WTC11 (cell line): ENCODE measurements around the gene SEC22A.

ENCODE experiments used
- IRF2 ChIP-seq: sonication (generic); formaldehyde crosslinking; IDR thresholded peaks from 2 replicates; pipeline ENCODE4 v1.8.0; 2022; ENCODE audit warnings: low read depth, missing genetic modification reagents, borderline replicate concordance
- NFE2L1 ChIP-seq: sonication (generic); formaldehyde crosslinking; IDR thresholded peaks from 2 replicates; pipeline ENCODE4 v1.8.1; 2023; ENCODE audit warnings: missing genetic modification reagents
- NR2C2 ChIP-seq: sonication (generic); formaldehyde crosslinking; IDR thresholded peaks from 2 replicates; pipeline ENCODE4 v1.8.0; 2022; ENCODE audit warnings: mild to moderate bottlenecking, missing genetic modification reagents
- SP1 ChIP-seq: sonication (generic); formaldehyde crosslinking; conservative IDR thresholded peaks from 2 replicates; pipeline ENCODE4 v1.8.1; 2022; ENCODE audit warnings: missing genetic modification reagents
- ZNF263 ChIP-seq: sonication (generic); formaldehyde crosslinking; IDR thresholded peaks from 2 replicates; pipeline ENCODE4 v1.8.1; 2022; ENCODE audit warnings: low read depth, mild to moderate bottlenecking, moderate library complexity, missing genetic modification reagents
- TF ChIP-seq, protein P1 (sequence below): fragments of 200-600 bp; IDR thresholded peaks from 2 replicates; pipeline ENCODE4 v1.8.0; 2022; ENCODE audit warnings: antibody characterized with exemption
- TF ChIP-seq, protein P2 (sequence below): sonication (generic); formaldehyde crosslinking; IDR thresholded peaks from 2 replicates; pipeline ENCODE4 v1.8.0; 2023; ENCODE audit warnings: mild to moderate bottlenecking, missing genetic modification reagents
- TF ChIP-seq, protein P3 (sequence below): sonication (generic); formaldehyde crosslinking; IDR thresholded peaks from 2 replicates; pipeline ENCODE4 v1.8.0; 2022; ENCODE audit warnings: mild to moderate bottlenecking, missing genetic modification reagents
- TF ChIP-seq, protein P4 (sequence below): sonication (generic); formaldehyde crosslinking; IDR thresholded peaks from 2 replicates; pipeline ENCODE4 v1.8.1; 2022; ENCODE audit warnings: mild to moderate bottlenecking, moderate library complexity, missing genetic modification reagents
- TF ChIP-seq, protein P5 (sequence below): sonication (generic); formaldehyde crosslinking; IDR thresholded peaks from 2 replicates; pipeline ENCODE4 v1.8.0; 2023; ENCODE audit warnings: missing genetic modification reagents

DNA sequence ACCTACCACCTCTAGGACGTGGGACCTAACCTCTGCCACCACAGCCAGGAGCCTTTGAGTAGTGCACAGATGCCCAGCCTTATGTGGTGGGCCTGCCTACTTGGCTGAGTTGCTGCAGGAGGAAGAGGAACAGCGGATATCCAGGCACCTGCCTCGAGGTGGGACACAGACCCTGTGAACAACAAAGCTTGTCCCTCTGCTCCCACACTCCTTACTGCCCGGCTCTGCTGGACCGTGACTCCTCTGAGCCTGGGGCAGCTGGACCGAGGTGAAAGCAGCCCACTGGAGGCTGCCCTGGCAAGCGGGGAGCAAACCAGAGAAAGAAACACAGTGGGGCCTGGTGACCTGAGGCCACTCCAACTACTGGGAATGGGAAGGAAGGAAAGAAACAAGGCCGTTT is 97.8 kb downstream of the SEC22A start:
- TF ChIP-seq ZNF263 (CRISPR knock-in tag) = no peak
- TF ChIP-seq, protein P1, sequence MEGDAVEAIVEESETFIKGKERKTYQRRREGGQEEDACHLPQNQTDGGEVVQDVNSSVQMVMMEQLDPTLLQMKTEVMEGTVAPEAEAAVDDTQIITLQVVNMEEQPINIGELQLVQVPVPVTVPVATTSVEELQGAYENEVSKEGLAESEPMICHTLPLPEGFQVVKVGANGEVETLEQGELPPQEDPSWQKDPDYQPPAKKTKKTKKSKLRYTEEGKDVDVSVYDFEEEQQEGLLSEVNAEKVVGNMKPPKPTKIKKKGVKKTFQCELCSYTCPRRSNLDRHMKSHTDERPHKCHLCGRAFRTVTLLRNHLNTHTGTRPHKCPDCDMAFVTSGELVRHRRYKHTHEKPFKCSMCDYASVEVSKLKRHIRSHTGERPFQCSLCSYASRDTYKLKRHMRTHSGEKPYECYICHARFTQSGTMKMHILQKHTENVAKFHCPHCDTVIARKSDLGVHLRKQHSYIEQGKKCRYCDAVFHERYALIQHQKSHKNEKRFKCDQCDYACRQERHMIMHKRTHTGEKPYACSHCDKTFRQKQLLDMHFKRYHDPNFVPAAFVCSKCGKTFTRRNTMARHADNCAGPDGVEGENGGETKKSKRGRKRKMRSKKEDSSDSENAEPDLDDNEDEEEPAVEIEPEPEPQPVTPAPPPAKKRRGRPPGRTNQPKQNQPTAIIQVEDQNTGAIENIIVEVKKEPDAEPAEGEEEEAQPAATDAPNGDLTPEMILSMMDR = no peak
- TF ChIP-seq, protein P2, sequence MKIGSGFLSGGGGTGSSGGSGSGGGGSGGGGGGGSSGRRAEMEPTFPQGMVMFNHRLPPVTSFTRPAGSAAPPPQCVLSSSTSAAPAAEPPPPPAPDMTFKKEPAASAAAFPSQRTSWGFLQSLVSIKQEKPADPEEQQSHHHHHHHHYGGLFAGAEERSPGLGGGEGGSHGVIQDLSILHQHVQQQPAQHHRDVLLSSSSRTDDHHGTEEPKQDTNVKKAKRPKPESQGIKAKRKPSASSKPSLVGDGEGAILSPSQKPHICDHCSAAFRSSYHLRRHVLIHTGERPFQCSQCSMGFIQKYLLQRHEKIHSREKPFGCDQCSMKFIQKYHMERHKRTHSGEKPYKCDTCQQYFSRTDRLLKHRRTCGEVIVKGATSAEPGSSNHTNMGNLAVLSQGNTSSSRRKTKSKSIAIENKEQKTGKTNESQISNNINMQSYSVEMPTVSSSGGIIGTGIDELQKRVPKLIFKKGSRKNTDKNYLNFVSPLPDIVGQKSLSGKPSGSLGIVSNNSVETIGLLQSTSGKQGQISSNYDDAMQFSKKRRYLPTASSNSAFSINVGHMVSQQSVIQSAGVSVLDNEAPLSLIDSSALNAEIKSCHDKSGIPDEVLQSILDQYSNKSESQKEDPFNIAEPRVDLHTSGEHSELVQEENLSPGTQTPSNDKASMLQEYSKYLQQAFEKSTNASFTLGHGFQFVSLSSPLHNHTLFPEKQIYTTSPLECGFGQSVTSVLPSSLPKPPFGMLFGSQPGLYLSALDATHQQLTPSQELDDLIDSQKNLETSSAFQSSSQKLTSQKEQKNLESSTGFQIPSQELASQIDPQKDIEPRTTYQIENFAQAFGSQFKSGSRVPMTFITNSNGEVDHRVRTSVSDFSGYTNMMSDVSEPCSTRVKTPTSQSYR = no peak
- TF ChIP-seq, protein P3, sequence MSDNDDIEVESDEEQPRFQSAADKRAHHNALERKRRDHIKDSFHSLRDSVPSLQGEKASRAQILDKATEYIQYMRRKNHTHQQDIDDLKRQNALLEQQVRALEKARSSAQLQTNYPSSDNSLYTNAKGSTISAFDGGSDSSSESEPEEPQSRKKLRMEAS (CRISPR knock-in tag) = no peak
- no peak for TF ChIP-seq IRF2 (CRISPR knock-in tag)
- TF ChIP-seq NR2C2 (CRISPR knock-in tag) = no peak
- no peak for TF ChIP-seq SP1 (CRISPR knock-in tag)
- TF ChIP-seq, protein P4, sequence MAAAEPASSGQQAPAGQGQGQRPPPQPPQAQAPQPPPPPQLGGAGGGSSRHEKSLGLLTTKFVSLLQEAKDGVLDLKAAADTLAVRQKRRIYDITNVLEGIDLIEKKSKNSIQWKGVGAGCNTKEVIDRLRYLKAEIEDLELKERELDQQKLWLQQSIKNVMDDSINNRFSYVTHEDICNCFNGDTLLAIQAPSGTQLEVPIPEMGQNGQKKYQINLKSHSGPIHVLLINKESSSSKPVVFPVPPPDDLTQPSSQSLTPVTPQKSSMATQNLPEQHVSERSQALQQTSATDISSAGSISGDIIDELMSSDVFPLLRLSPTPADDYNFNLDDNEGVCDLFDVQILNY (CRISPR knock-in tag) = no peak
- TF ChIP-seq, protein P5, sequence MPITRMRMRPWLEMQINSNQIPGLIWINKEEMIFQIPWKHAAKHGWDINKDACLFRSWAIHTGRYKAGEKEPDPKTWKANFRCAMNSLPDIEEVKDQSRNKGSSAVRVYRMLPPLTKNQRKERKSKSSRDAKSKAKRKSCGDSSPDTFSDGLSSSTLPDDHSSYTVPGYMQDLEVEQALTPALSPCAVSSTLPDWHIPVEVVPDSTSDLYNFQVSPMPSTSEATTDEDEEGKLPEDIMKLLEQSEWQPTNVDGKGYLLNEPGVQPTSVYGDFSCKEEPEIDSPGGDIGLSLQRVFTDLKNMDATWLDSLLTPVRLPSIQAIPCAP (CRISPR knock-in tag) = no peak
- no peak for TF ChIP-seq NFE2L1
